H9 (cell line): ENCODE results near the gene CAMTA1. TPM values are rescaled to one million over a fixed set of nuclear protein-coding genes. Genes with fewer than 3 reads are reported as not detected.

Experiments used
- DNase-seq: peaks from one replicate; pipeline ENCODE4 v3.0.0-alpha.2; 2017
- H2AFZ ChIP-seq: one replicate; pipeline ENCODE4 v1.6.1; 2013; ENCODE audit warnings: mild to moderate bottlenecking, low read length, control low read depth, moderate library complexity
- H2AK5ac ChIP-seq: 2 replicates; pipeline ENCODE4 v1.6.1; 2013; ENCODE audit warnings: low read length, control low read depth, mixed read lengths; ENCODE audit not compliant: insufficient read length
- H2BK120ac ChIP-seq: one replicate; pipeline ENCODE4 v1.6.1; 2013; ENCODE audit warnings: low read depth, mild to moderate bottlenecking, low read length, control low read depth, inconsistent platforms; ENCODE audit not compliant: poor library complexity, severe bottlenecking
- H2BK12ac ChIP-seq: 2 replicates; pipeline ENCODE4 v1.6.1; 2013; ENCODE audit warnings: low read length, control low read depth, mixed read lengths, low read depth; ENCODE audit not compliant: insufficient read length
- H2BK15ac ChIP-seq: 2 replicates; pipeline ENCODE4 v1.6.1; 2013; ENCODE audit warnings: low read depth, low read length, control low read depth
- H2BK20ac ChIP-seq: one replicate; pipeline ENCODE4 v1.6.1; 2013; ENCODE audit warnings: low read depth, mild to moderate bottlenecking, low read length, control low read depth, inconsistent platforms; ENCODE audit not compliant: poor library complexity, severe bottlenecking
- H2BK5ac ChIP-seq: 2 replicates; pipeline ENCODE4 v1.6.1; 2013; ENCODE audit warnings: low read length, control low read depth, mixed read lengths; ENCODE audit not compliant: insufficient read length
- H3K14ac ChIP-seq: 2 replicates; pipeline ENCODE4 v1.6.1; 2013; ENCODE audit warnings: low read length, control low read depth; ENCODE audit not compliant: insufficient read depth
- H3K18ac ChIP-seq: 2 replicates; pipeline ENCODE4 v1.6.1; 2013; ENCODE audit warnings: low read depth, mild to moderate bottlenecking, mixed read lengths, low read length, control low read depth; ENCODE audit not compliant: insufficient read length
- H3K23ac ChIP-seq: 2 replicates; pipeline ENCODE4 v1.6.1; 2013; ENCODE audit warnings: low read length, control low read depth, mixed read lengths, low read depth; ENCODE audit not compliant: insufficient read length
- H3K23me2 ChIP-seq: 2 replicates; pipeline ENCODE4 v1.6.1; 2013; ENCODE audit warnings: low read depth, mild to moderate bottlenecking, mixed read lengths, low read length, control low read depth; ENCODE audit not compliant: insufficient read length, poor library complexity, severe bottlenecking
- H3K27ac ChIP-seq: 2 replicates; pipeline ENCODE4 v1.5.1; 2013; ENCODE audit warnings: low read length, control low read depth, mixed read lengths, low read depth; ENCODE audit not compliant: insufficient read length
- H3K27me3 ChIP-seq: 2 replicates; pipeline ENCODE4 v1.6.1; 2013; ENCODE audit warnings: low read length, control low read depth, inconsistent platforms; ENCODE audit not compliant: insufficient read depth
- H3K4ac ChIP-seq: 2 replicates; pipeline ENCODE4 v1.6.1; 2013; ENCODE audit warnings: low read depth, mild to moderate bottlenecking, control low read depth, inconsistent platforms, low read length, moderate library complexity
- H3K4me1 ChIP-seq: 2 replicates; pipeline ENCODE4 v1.6.1; 2013; ENCODE audit warnings: low read length, control low read depth, inconsistent platforms; ENCODE audit not compliant: insufficient read depth
- H3K4me2 ChIP-seq: 2 replicates; pipeline ENCODE4 v1.6.1; 2013; ENCODE audit warnings: low read length, control low read depth, mixed read lengths; ENCODE audit not compliant: insufficient read length, insufficient read depth
- H3K56ac ChIP-seq: 2 replicates; pipeline ENCODE4 v1.6.1; 2013; ENCODE audit warnings: low read depth, mild to moderate bottlenecking, mixed read lengths, low read length, control low read depth; ENCODE audit not compliant: insufficient read length
- H3K79me1 ChIP-seq: 2 replicates; pipeline ENCODE4 v1.6.1; 2013; ENCODE audit warnings: low read depth, mild to moderate bottlenecking, moderate library complexity, low read length, control low read depth, inconsistent platforms; ENCODE audit not compliant: insufficient read depth, poor library complexity, severe bottlenecking
- H3K79me2 ChIP-seq: 2 replicates; pipeline ENCODE4 v1.6.1; 2013; ENCODE audit warnings: low read length, control low read depth, inconsistent platforms; ENCODE audit not compliant: insufficient read depth
- H3K9ac ChIP-seq: 2 replicates; pipeline ENCODE4 v1.6.1; 2013; ENCODE audit warnings: low read length, control low read depth, mixed read lengths; ENCODE audit not compliant: insufficient read length; ENCODE audit errors: extremely low read depth
- H3K9me3 ChIP-seq: one replicate; pipeline ENCODE4 v1.6.1; 2013; ENCODE audit warnings: low read depth, low read length, inconsistent platforms; ENCODE audit not compliant: control insufficient read depth
- H3T11ph ChIP-seq: one replicate; pipeline ENCODE4 v1.6.1; 2013; ENCODE audit warnings: mild to moderate bottlenecking, low read length, control low read depth, inconsistent platforms
- H4K20me1 ChIP-seq: one replicate; pipeline ENCODE4 v1.6.1; 2013; ENCODE audit not compliant: control insufficient read depth, insufficient read length, insufficient read depth
- H4K5ac ChIP-seq: 2 replicates; pipeline ENCODE4 v1.6.1; 2013; ENCODE audit warnings: low read depth, mild to moderate bottlenecking, mixed read lengths, low read length, control low read depth; ENCODE audit not compliant: insufficient read length
- H4K8ac ChIP-seq: replicated peaks from 2 replicates; pipeline ENCODE4 v1.6.1; 2013; ENCODE audit warnings: low read length, control low read depth, mixed read lengths, low read depth; ENCODE audit not compliant: insufficient read length
- H4K91ac ChIP-seq: 2 replicates; pipeline ENCODE4 v1.6.1; 2013; ENCODE audit warnings: low read depth, mild to moderate bottlenecking, moderate library complexity, mixed read lengths, low read length, control low read depth; ENCODE audit not compliant: insufficient read length
- H3K27ac Mint-ChIP-seq, 3 experiments: 2 replicates in 2 of 3; 3 replicates in 1 of 3; pipeline ENCODE4 v1.8.0; 2020 to 2021; ENCODE audit warnings: mixed read lengths in 3 of 3, mild to moderate bottlenecking in 1 of 3, moderate library complexity in 1 of 3
- H3K27me3 Mint-ChIP-seq: 2 replicates; pipeline ENCODE4 v1.8.0; 2021; ENCODE audit warnings: low read depth, mild to moderate bottlenecking, moderate library complexity, mixed read lengths
- H3K36me3 Mint-ChIP-seq, 3 experiments: 2 replicates in 2 of 3; 3 replicates in 1 of 3; pipeline ENCODE4 v1.8.0; 2020 to 2021; ENCODE audit warnings: low read depth in 3 of 3, mixed read lengths in 3 of 3; ENCODE audit not compliant: insufficient read depth in 1 of 3
- H3K4me1 Mint-ChIP-seq, 2 experiments: 2 replicates each; pipeline ENCODE4 v1.8.0; 2020; ENCODE audit warnings: mixed read lengths in 2 of 2
- H3K4me3 Mint-ChIP-seq, 2 experiments: 2 replicates in 1 of 2; 3 replicates in 1 of 2; pipeline ENCODE4 v1.8.0; 2020 to 2021; ENCODE audit warnings: mild to moderate bottlenecking in 2 of 2, mixed read lengths in 2 of 2, moderate library complexity in 1 of 2
- H3K9me3 Mint-ChIP-seq, 2 experiments: 2 replicates in 1 of 2; 3 replicates in 1 of 2; pipeline ENCODE4 v1.8.0; 2020; ENCODE audit warnings: mild to moderate bottlenecking in 2 of 2, mixed read lengths in 2 of 2, moderate library complexity in 1 of 2
- WGBS: extraction: QIAGEN DNeasy Blood & Tissue Kit; methylation state at CpG from one replicate; pipeline ENCODE4 v1.1.7; 2013; ENCODE audit warnings: missing lambda C conversion rate, low lambda C conversion rate, mixed read lengths; ENCODE audit not compliant: insufficient read length; ENCODE audit errors: extremely low coverage; 5-methylcytosine and 5-hydroxymethylcytosine counted together
- total RNA-seq: library from RNA; stranded (reverse); gene quantifications from 2 replicates; pipeline ENCODE4 v1.2.1, GENCODE V29; 2021
- TF ChIP-seq, protein P1 (sequence below): fragments of 200-600 bp; sonication (generic); conservative IDR thresholded peaks from 3 replicates; pipeline ENCODE4 v1.8.0; 2021; ENCODE audit warnings: antibody characterized with exemption, mild to moderate bottlenecking

Gene CAMTA1
- total RNA-seq, 1 experiment from 2014 or later, result 115 TPM

DNA sequence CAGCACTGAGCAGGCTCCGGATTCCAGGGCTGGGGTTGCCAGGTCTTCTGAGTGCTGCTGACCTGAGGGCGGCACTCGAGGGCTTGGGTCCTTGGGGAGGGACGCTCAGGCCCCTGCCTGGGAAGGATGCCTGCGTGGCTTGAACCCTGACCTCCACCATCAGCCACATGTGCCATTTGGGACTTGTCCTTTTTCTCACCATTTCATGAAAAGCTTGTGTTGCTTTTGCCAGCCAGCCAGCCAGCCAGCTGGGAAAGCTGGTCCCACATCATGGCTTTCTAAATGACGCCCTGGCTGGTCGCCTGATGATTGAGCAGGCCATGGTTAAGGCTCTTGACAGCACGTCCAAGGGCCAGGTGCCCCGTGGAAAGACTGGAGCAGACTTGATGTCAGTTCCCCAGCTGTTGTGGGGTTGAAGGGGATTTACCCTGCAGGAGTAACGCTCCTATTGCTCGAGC is 168.7 kb downstream of the CAMTA1 start:
- Histone ChIP-seq H3K56ac (no peak overlapping the region), H2BK20ac (no peak overlapping the region), H3K14ac (no peak overlapping the region), H3K27ac (no peak overlapping the region), H3K27me3 (no peaks in the 10 kb centered on the region), H2BK12ac (no peak overlapping the region), H2BK120ac (no peak overlapping the region), H3K4ac (no peak overlapping the region), H4K5ac (no peak overlapping the region), H2AFZ (no peak overlapping the region), H4K91ac (no peak overlapping the region), H3K9me3 (no peaks in the 10 kb centered on the region), H3K4me1 (no peaks in the 10 kb centered on the region), H3K23me2 (no peaks in the 10 kb centered on the region), H3K9ac (no peak overlapping the region), H2BK5ac (no peak overlapping the region), H4K8ac (no peak overlapping the region), H3K18ac (no peak overlapping the region), H3T11ph (no peak overlapping the region), H3K79me2 (no peaks in the 10 kb centered on the region), H3K79me1 (no peaks in the 10 kb centered on the region), H4K20me1 (no peaks in the 10 kb centered on the region), H3K4me2 (no peak overlapping the region), H2AK5ac (no peak overlapping the region), H3K23ac (no peak overlapping the region), H2BK15ac (no peak overlapping the region)
- Mint-ChIP-seq H3K27ac (no peak overlapping the region), H3K4me1 (peaks cover 35 to 61% of the 10 kb centered on the region in 2 experiments), H3K4me3 (no peak overlapping the region), H3K36me3 (peaks cover 0 to 6% (median 0%) of the 10 kb centered on the region in 3 experiments; a peak in 1 of 7 replicates), H3K9me3 (no peaks in the 10 kb centered on the region; a peak in 1 of 5 replicates), H3K27me3 (no peaks in the 10 kb centered on the region; the same call in 1 of the 2 replicates)
- TF ChIP-seq, protein P1, sequence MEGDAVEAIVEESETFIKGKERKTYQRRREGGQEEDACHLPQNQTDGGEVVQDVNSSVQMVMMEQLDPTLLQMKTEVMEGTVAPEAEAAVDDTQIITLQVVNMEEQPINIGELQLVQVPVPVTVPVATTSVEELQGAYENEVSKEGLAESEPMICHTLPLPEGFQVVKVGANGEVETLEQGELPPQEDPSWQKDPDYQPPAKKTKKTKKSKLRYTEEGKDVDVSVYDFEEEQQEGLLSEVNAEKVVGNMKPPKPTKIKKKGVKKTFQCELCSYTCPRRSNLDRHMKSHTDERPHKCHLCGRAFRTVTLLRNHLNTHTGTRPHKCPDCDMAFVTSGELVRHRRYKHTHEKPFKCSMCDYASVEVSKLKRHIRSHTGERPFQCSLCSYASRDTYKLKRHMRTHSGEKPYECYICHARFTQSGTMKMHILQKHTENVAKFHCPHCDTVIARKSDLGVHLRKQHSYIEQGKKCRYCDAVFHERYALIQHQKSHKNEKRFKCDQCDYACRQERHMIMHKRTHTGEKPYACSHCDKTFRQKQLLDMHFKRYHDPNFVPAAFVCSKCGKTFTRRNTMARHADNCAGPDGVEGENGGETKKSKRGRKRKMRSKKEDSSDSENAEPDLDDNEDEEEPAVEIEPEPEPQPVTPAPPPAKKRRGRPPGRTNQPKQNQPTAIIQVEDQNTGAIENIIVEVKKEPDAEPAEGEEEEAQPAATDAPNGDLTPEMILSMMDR, result no peak
- no peak for DNase-seq
- no CpG with 5 or more reads among the region's 11 CpGs for WGBS
